Uterus (tissue), 4 donors: ENCODE measurements around the gene MLF1. TPM values are rescaled to one million over a fixed set of nuclear protein-coding genes. Genes with fewer than 3 reads are reported as not detected.

Experiments
- DNase-seq, 2 donors: peaks; one replicate each; pipeline ENCODE4 v3.0.0-alpha.2; 2019 to 2020
- H3K27ac ChIP-seq, 2 donors: fragments of 200-600 bp; sonication (generic); 1 replicate in 1 of 2; 2 replicates in 1 of 2; pipeline ENCODE4 v1.5.1; 2016 to 2018
- H3K27me3 ChIP-seq, 2 donors: fragments of 200-600 bp; sonication (generic); one replicate each; pipeline ENCODE4 v1.5.1; 2018 to 2019; ENCODE audit warnings: control low read depth in 1 of 2
- H3K36me3 ChIP-seq, 2 donors: fragments of 200-600 bp; sonication (generic); one replicate each; pipeline ENCODE4 v1.5.1; 2019; ENCODE audit warnings: control low read depth in 1 of 2
- H3K4me1 ChIP-seq, 2 donors: fragments of 200-600 bp; sonication (generic); one replicate each; pipeline ENCODE4 v1.5.1; 2018 to 2019; ENCODE audit warnings: control low read depth in 1 of 2
- H3K4me3 ChIP-seq, 2 donors: fragments of 200-600 bp; sonication (generic); 1 replicate in 1 of 2; 2 replicates in 1 of 2; pipeline ENCODE4 v1.5.1; 2018 to 2019; ENCODE audit warnings: mild to moderate bottlenecking in 1 of 2
- H3K9me3 ChIP-seq, 2 donors: fragments of 200-600 bp; sonication (generic); one replicate each; pipeline ENCODE4 v1.5.1; 2019; ENCODE audit warnings: control low read depth in 1 of 2
- CTCF ChIP-seq, 4 experiments: fragments of 200-600 bp in 2 of 4; fragments of 450-650 bp in 2 of 4; sonication (generic) in 2 of 4; IDR thresholded peaks; one replicate each; pipeline ENCODE4 v1.5.1; 2016 to 2019; ENCODE audit warnings: antibody characterized with exemption in 4 of 4, mild to moderate bottlenecking in 2 of 4, moderate library complexity in 1 of 4
- POLR2A ChIP-seq, 2 donors: fragments of 450-650 bp; IDR thresholded peaks; one replicate each; pipeline ENCODE4 v1.6.1; 2016; ENCODE audit warnings: antibody characterized with exemption in 2 of 2, mild to moderate bottlenecking in 1 of 2, moderate library complexity in 1 of 2
- intact Hi-C: fragments of 100-400 bp; cut with DNase I; formaldehyde crosslinking; loops from one replicate; pipeline ENCODE4 v1.15.1; 2023; ENCODE audit warnings: low total_unique reads
- small RNA-seq: library from RNA; depleted of rRNA; stranded (forward); fragments of <200 nt; gene quantifications from one replicate; pipeline ENCODE3, GENCODE V24; 2016
- total RNA-seq, 4 donors: library from RNA; depleted of rRNA in 3 of 4; stranded (reverse); fragments of >200 nt in 3 of 4; gene quantifications; one replicate each; pipeline versions ENCODE4 v1.1.0 to v1.2.4, GENCODE V29; 2014 to 2023
- donor health status: DM: yes; HTN: yes; CAD: no.

Gene MLF1
- total RNA-seq, 4 donors from 2014 or later, result 3.3 to 23.8 (median 18.2) TPM

DNA sequence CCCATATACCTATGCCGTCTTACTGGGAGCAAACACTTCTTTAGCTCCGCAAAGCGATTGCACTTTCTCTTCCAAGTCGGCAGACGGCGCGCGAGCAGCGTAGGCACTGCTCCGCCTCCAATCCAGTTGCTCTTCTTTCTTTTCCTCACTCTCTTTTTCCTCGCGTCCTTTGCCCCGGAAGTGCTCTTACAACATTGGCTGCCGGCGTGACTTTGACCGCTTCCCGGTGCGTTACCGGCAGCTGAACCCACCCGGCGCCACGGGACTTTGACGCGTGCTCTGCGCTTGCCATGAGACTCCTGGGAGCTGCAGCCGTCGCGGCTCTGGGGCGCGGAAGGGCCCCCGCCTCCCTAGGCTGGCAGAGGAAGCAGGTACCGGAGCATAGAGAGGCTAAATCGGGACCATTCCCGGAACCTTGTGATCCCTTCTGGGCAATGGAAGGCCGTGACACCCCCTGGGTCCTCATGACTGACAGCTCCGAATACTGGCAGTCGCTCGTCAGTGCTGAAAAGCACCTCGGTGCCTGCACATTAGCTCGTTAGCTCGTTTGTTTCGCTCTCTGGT, 73.4 kb downstream of the MLF1 start, which contains the start of gene GFM1:
Gene GFM1, plus strand, starts transcription at position 183 of the 564 bp plus-strand sequence. Its CDS starts 108 bp downstream, at position 291.
- Histone ChIP-seq H3K4me3 (peak within 1 kb of the TSS; percentile 86 to 87), H3K4me1 (no peaks in the 10 kb centered on the region), H3K9me3 (no peaks in the 10 kb centered on the region), H3K36me3 (no peaks in the 10 kb centered on the region), H3K27me3 (no peaks in the 10 kb centered on the region), H3K27ac (peak within 1 kb of the TSS; percentile 77 to 80)
- intact Hi-C loops, result loop anchor here (10.0 kb wide), 1 partner anchor 150 kb away; no protein-coding TSS in a partner anchor
- TF ChIP-seq POLR2A (IDR thresholded peaks at IDR 0.05) (peak; percentile 11 to 17), CTCF (IDR thresholded peaks at IDR 0.05) (peak; percentile 84 to 96 (median 94))
- peak; percentile 89 to 93 for DNase-seq

- H3K27ac ChIP-seq, result no peak overlapping the region
- H3K36me3 ChIP-seq, result no peaks in the 10 kb centered on the region
- intact Hi-C loops, result loop anchor here (10.0 kb wide), 1 partner anchor 145 kb away; no protein-coding TSS in a partner anchor
- H3K4me3 ChIP-seq, result no peak overlapping the region
- no peak for DNase-seq
- no peak for TF ChIP-seq CTCF (IDR thresholded peaks at IDR 0.05)
- TF ChIP-seq POLR2A (IDR thresholded peaks at IDR 0.05), result no peak
- H3K27me3 ChIP-seq, result no peaks in the 10 kb centered on the region
- no peaks in the 10 kb centered on the region for H3K4me1 ChIP-seq
- H3K9me3 ChIP-seq, result no peaks in the 10 kb centered on the region
Observed at GRCh38 chr3:158649791-158650190, 78.8 kb downstream of the MLF1 start.

DNA sequence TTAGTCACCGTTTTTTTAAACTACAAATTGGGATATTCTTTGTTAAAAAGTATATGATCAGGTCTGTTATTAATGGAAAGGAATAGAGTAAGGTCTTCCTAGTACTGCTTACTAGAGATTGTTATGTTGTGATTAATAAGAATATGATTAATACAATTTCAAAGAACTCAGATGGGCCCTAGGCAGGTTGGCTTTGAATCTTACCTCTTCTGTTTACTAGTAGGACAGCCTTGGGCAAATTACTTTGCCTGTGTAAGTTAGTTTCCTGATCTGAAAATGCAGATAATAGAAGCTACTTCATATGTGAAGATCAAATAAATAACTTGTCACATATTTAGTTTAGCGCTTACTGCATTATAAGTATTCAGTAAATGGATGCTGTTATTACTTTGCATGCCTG, 80.2 kb downstream of the MLF1 start:
- no peaks in the 10 kb centered on the region for H3K36me3 ChIP-seq
- H3K27ac ChIP-seq, result no peak overlapping the region
- H3K4me1 ChIP-seq, result no peaks in the 10 kb centered on the region
- H3K4me3 ChIP-seq, result no peak overlapping the region
- TF ChIP-seq CTCF (IDR thresholded peaks at IDR 0.05) (no peak), POLR2A (IDR thresholded peaks at IDR 0.05) (no peak)
- intact Hi-C loops, result no loop called here
- no peak for DNase-seq
- no peaks in the 10 kb centered on the region for H3K27me3 ChIP-seq
- H3K9me3 ChIP-seq, result no peaks in the 10 kb centered on the region

- no peak overlapping the region for H3K27ac ChIP-seq
- TF ChIP-seq POLR2A (IDR thresholded peaks at IDR 0.05), result no peak
- no peak for TF ChIP-seq CTCF (IDR thresholded peaks at IDR 0.05)
- no peak for DNase-seq
- H3K4me1 ChIP-seq, result no peaks in the 10 kb centered on the region
- intact Hi-C loops, result no loop called here
- no peaks in the 10 kb centered on the region for H3K27me3 ChIP-seq
- H3K36me3 ChIP-seq, result no peaks in the 10 kb centered on the region
- H3K4me3 ChIP-seq, result no peak overlapping the region
- no peaks in the 10 kb centered on the region for H3K9me3 ChIP-seq
Observed at GRCh38 chr3:158652463-158652862, 81.5 kb downstream of the MLF1 start.

Small RNA genes lying within 50 kb of the gene (small RNA-seq; reads per million reads assigned to genes)
- not detected for gene AC025033.1

Other genes starting within 250 kb of the MLF1 start
- 10 to 100 TPM; 32.6 to 81.4 (median 50.9) TPM for gene GFM1, start 73.3 kb downstream of the MLF1 start, total RNA-seq
- 10 to 100 TPM; 25.3 to 49.7 (median 34.8) TPM for gene LXN, start 101.5 kb downstream of the MLF1 start, total RNA-seq
- gene RARRES1, start 161.3 kb downstream of the MLF1 start, total RNA-seq, result 100 to 1,000 TPM in 1 of 4 donors, 10 to 100 TPM in 3; 12.8 to 398 (median 50.5) TPM
- gene MFSD1, start 230.9 kb downstream of the MLF1 start, total RNA-seq, result 100 to 1,000 TPM in 3 of 4 donors, 10 to 100 TPM in 1; 52.0 to 152 (median 104) TPM